ENCODE data around the gene RNF145.

GRCh38 chr5:159184858-159185381, 24.4 kb downstream of the RNF145 start:
- TF ChIP-seq CTCF (conservative IDR thresholded peaks at IDR 0.05; ENCODE audit: low read depth, low read length) = no peak
- TF ChIP-seq EZH2phosphoT487 (IDR thresholded peaks at IDR 0.05; ENCODE audit: borderline replicate concordance, low read length) = no peak

Data from PC-3 (cell line).